OCI-LY1 (cell line): ENCODE measurements around the gene TTPAL.

ENCODE experiments used
- H2AFZ ChIP-seq: fragments of 200-600 bp; sonication (generic), shearing (Covaris generic); 2 replicates; pipeline ENCODE4 v1.6.0; 2014; ENCODE audit warnings: antibody characterized with exemption, mild to moderate bottlenecking, low read length
- H3F3A ChIP-seq: fragments of 200-600 bp; sonication (generic), shearing (Covaris generic); 2 replicates; pipeline ENCODE4 v1.6.0; 2014; ENCODE audit warnings: mild to moderate bottlenecking, antibody characterized with exemption, low read length, moderate library complexity; ENCODE audit not compliant: insufficient read depth
- H3K27ac ChIP-seq: fragments of 200-600 bp; sonication (generic); 2 replicates; pipeline ENCODE4 v1.5.1; 2014; ENCODE audit warnings: low read length, mixed run types, mild to moderate bottlenecking, low read depth; ENCODE audit not compliant: poor library complexity, severe bottlenecking
- H3K27me3 ChIP-seq: fragments of 200-600 bp; sonication (generic); 2 replicates; pipeline ENCODE4 v1.6.0; 2014; ENCODE audit warnings: antibody characterized with exemption, mild to moderate bottlenecking, low read length, moderate library complexity; ENCODE audit not compliant: insufficient read depth
- H3K36me3 ChIP-seq: fragments of 200-600 bp; sonication (generic); 2 replicates; pipeline ENCODE4 v1.6.1; 2014; ENCODE audit warnings: mild to moderate bottlenecking, antibody characterized with exemption, low read length, moderate library complexity, mixed read lengths; ENCODE audit not compliant: insufficient read depth
- H3K4me1 ChIP-seq: fragments of 200-600 bp; sonication (generic); 2 replicates; pipeline ENCODE4 v1.5.1; 2014; ENCODE audit warnings: mild to moderate bottlenecking, low read length, moderate library complexity; ENCODE audit not compliant: insufficient read depth, severe bottlenecking
- H3K4me2 ChIP-seq: fragments of 200-600 bp; sonication (generic), shearing (Covaris generic); 2 replicates; pipeline ENCODE4 v1.6.1; 2014; ENCODE audit warnings: low read length
- H3K4me3 ChIP-seq: fragments of 200-600 bp; sonication (generic); 2 replicates; pipeline ENCODE4 v1.5.1; 2014; ENCODE audit warnings: low read length, low read depth, mild to moderate bottlenecking, mixed read lengths; ENCODE audit not compliant: poor library complexity, severe bottlenecking
- H3K79me2 ChIP-seq: fragments of 200-600 bp; shearing (Covaris generic); 2 replicates; pipeline ENCODE4 v1.6.1; 2016; ENCODE audit warnings: mixed run types, low read length, mixed read lengths; ENCODE audit not compliant: insufficient read depth
- H3K9ac ChIP-seq: fragments of 200-600 bp; sonication (generic), shearing (Covaris generic); 2 replicates; pipeline ENCODE4 v1.6.1; 2014; ENCODE audit warnings: mild to moderate bottlenecking, low read length, mixed read lengths
- H3K9me2 ChIP-seq: fragments of 200-600 bp; sonication (generic), shearing (Covaris generic); 2 replicates; pipeline ENCODE4 v1.6.1; 2014; ENCODE audit warnings: low read depth, mild to moderate bottlenecking, low read length, mixed read lengths
- H3K9me3 ChIP-seq: fragments of 200-600 bp; shearing (Covaris generic); 2 replicates; pipeline ENCODE4 v1.6.1; 2014; ENCODE audit warnings: low read length, mixed read lengths
- H4K20me1 ChIP-seq: fragments of 200-600 bp; sonication (generic), shearing (Covaris generic); 2 replicates; pipeline ENCODE4 v1.6.0; 2016; ENCODE audit warnings: mild to moderate bottlenecking, low read length; ENCODE audit not compliant: insufficient read depth
- CTCF ChIP-seq: fragments of 200-600 bp; sonication (generic), shearing (Covaris generic); IDR thresholded peaks from 2 replicates; pipeline ENCODE4 v1.5.1; 2017; ENCODE audit warnings: mild to moderate bottlenecking, antibody characterized with exemption, low read length, moderate library complexity, mixed read lengths
- EZH2 ChIP-seq: fragments of 200-600 bp; sonication (generic), shearing (Covaris generic); IDR thresholded peaks from 2 replicates; pipeline ENCODE4 v1.8.0; 2017; ENCODE audit warnings: borderline replicate concordance, mixed run types, mild to moderate bottlenecking, antibody characterized with exemption, low read length, moderate library complexity, mixed read lengths

Gene TTPAL

GRCh38 chr20:44429419-44430269 is 46.0 kb upstream of the TTPAL start:
- no peak for TF ChIP-seq EZH2
- TF ChIP-seq CTCF: no peak
- Histone ChIP-seq H3K9me2 (no peaks in the 10 kb centered on the region), H3K27ac (no peak overlapping the region), H2AFZ (no peak overlapping the region), H4K20me1 (no peaks in the 10 kb centered on the region), H3K79me2 (no peaks in the 10 kb centered on the region), H3F3A (no peaks in the 10 kb centered on the region), H3K27me3 (peaks cover 3% of the 10 kb centered on the region), H3K36me3 (no peaks in the 10 kb centered on the region), H3K4me2 (no peak overlapping the region), H3K4me1 (no peaks in the 10 kb centered on the region), H3K4me3 (no peak overlapping the region), H3K9ac (no peak overlapping the region), H3K9me3 (no peaks in the 10 kb centered on the region)

GRCh38 chr20:44430270-44431065 is 45.2 kb upstream of the TTPAL start:
- no peak overlapping the region for H3K4me2 ChIP-seq
- no peaks in the 10 kb centered on the region for H3K9me3 ChIP-seq
- peaks cover 3% of the 10 kb centered on the region for H3K27me3 ChIP-seq
- H3K9ac ChIP-seq: no peak overlapping the region
- no peaks in the 10 kb centered on the region for H3K36me3 ChIP-seq
- H3K4me1 ChIP-seq: no peaks in the 10 kb centered on the region
- H3K79me2 ChIP-seq: no peaks in the 10 kb centered on the region
- H3F3A ChIP-seq: no peaks in the 10 kb centered on the region
- no peak overlapping the region for H2AFZ ChIP-seq
- no peaks in the 10 kb centered on the region for H3K9me2 ChIP-seq
- TF ChIP-seq EZH2 (no peak), CTCF (no peak)
- no peak overlapping the region for H3K4me3 ChIP-seq
- no peak overlapping the region for H3K27ac ChIP-seq
- H4K20me1 ChIP-seq: no peaks in the 10 kb centered on the region

- Histone ChIP-seq H3K9me2 (no peaks in the 10 kb centered on the region), H3K9me3 (no peaks in the 10 kb centered on the region), H3K36me3 (no peaks in the 10 kb centered on the region), H3K4me3 (no peak overlapping the region), H3K27me3 (peaks cover 3% of the 10 kb centered on the region), H3K27ac (no peak overlapping the region), H3K4me2 (no peak overlapping the region), H4K20me1 (no peaks in the 10 kb centered on the region), H3K79me2 (no peaks in the 10 kb centered on the region), H2AFZ (no peak overlapping the region), H3F3A (no peaks in the 10 kb centered on the region), H3K9ac (no peak overlapping the region), H3K4me1 (no peaks in the 10 kb centered on the region)
- TF ChIP-seq EZH2: no peak
- no peak for TF ChIP-seq CTCF
Measured at GRCh38 chr20:44431118-44431501, 44.6 kb upstream of the TTPAL start.
